T-helper 1 cell (primary cell): ENCODE measurements around the gene NCSTN.

Experiments used
- DNase-seq, 5 donors: peaks; one replicate each; pipeline ENCODE4 v3.0.0-alpha.2; 2012 to 2020

Gene NCSTN

DNA sequence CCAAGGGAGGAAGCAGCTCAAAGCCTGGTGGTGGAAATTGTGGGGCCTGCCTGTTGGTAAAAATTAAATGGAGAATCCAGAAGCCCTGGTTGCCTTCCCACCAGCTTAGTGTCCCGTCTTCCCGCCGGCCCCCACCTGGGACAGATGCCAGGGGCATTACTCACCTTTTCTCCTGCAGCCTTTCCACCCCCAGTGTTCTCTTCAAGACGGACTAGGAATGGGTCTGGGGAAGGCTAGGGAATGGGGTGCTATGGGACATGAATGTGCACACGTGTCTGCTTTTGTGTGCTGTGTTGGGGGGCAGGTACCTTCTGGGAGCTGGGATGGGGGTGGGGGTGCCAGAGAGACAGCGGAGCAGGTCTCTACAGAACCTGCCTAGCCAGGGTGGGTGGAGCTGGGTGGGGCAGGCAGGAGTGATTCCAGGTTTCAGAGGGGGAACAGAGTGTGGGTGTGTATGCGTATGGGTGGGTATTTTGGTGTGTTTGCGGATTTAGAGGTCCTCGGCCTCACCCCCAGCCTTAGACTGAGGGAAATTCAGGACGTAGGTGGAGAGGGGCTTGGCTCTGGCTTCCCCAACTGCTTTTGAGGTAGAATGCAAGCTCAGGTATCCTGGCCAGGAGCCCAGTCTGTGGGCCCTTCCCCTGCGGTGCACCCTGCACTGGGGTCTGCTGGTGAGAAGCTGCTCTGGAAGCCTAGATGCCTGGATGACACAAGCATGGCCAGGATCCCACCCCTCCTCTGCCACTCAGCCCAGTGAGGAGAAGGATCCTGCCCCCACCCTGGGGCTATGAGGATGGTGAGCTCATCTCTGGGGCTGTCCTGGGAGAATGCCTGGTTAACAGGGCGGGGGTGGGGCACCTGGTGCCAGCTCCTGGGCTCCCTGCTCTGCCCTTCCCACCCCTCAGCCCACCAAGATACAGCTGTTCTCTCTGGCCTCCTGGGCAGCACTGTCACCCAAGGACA, 64.9 kb downstream of the NCSTN start:
- no peak for DNase-seq
